ENCODE results near the gene SDSL. TPM values are rescaled to one million over a fixed set of nuclear protein-coding genes. Genes with fewer than 3 reads are reported as not detected.

Gene SDSL
- total and polyA plus RNA-seq, 2 of the 13 experiments (the other 11 are each of a cell fraction or from before 2014, with no cell fraction given) = 1.2 to 1.7 TPM

DNA sequence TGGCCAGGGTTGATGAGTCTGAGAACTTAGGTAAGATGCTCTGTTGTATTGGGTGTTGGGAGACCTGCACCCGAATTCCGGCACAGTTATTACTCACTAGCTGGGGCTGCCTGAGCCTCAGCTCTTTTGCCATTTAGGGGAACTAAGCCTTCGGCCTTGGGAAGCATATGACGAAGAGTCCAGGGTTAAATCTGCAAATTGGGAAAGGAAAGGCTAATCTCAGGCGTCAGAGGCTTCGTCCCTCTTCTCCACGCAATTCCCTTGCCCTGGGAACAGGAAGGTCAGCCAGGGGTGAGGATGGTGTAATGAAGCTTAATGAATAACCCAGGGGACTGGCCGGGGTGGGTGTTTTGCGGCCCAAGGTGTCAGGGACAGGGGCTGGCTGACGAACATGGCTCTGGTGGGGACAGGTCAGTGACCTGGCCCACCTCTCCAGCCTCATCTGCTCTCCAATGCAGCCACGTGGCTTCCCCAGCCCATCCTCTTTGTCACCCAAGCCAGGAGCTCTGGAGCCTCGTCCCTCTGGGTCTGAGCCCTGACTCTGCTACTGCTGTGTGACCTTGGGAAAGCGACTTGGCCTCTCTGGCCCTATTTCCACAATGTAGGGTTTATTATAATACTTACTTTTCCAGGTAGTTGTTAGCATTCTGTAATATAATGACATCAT lies 3.8 kb upstream of the SDSL start (continued):
- TF ChIP-seq DPF2 (CRISPR knock-in tag; IDR thresholded peaks at IDR 0.05; ENCODE audit: borderline replicate concordance, low read depth) (0 out of 2 replicates have a peak, but pooled peaks have one; percentile 29), ZNF101 (CRISPR knock-in tag; IDR thresholded peaks at IDR 0.05; ENCODE audit: borderline replicate concordance, low read depth) (no peak), TERF1 (CRISPR knock-in tag; IDR thresholded peaks at IDR 0.05) (no peak), CEBPG (CRISPR knock-in tag; IDR thresholded peaks at IDR 0.05) (peak; percentile 55), RELA (CRISPR knock-in tag; IDR thresholded peaks at IDR 0.05) (no peak), HCFC1 (IDR thresholded peaks at IDR 0.05; ENCODE audit: low read depth, low read length) (no peak), ETV6 (CRISPR knock-in tag; conservative IDR thresholded peaks at IDR 0.05) (no peak), ZNF10 (CRISPR knock-in tag; IDR thresholded peaks at IDR 0.05; ENCODE audit: borderline replicate concordance, low read depth) (no peak), HOXA7 (CRISPR knock-in tag; IDR thresholded peaks at IDR 0.05) (no peak), IRF2 (CRISPR knock-in tag; IDR thresholded peaks at IDR 0.05) (no peak), ZNF296 (CRISPR knock-in tag; conservative IDR thresholded peaks at IDR 0.05) (no peak), NFKBIZ (CRISPR knock-in tag; IDR thresholded peaks at IDR 0.05) (no peak), ZFP62 (CRISPR knock-in tag; IDR thresholded peaks at IDR 0.05) (no peak), SOX6 (IDR thresholded peaks at IDR 0.05) (no peak), SOX6 (CRISPR knock-in tag; IDR thresholded peaks at IDR 0.05) (peak; percentile 77), FOXC1 (CRISPR knock-in tag; IDR thresholded peaks at IDR 0.05; ENCODE audit: borderline replicate concordance) (peak; percentile 32; the same call in 1 of the 2 replicates), ZSCAN21 (CRISPR knock-in tag; IDR thresholded peaks at IDR 0.05; ENCODE audit: borderline replicate concordance) (no peak), YY1 (IDR thresholded peaks at IDR 0.05; ENCODE audit: insufficient read depth, insufficient replicate concordance, low read depth, low read length) (no peak), MATR3 (CRISPR knock-in tag; IDR thresholded peaks at IDR 0.05) (no peak), ZNF839 (CRISPR knock-in tag; IDR thresholded peaks at IDR 0.05; ENCODE audit: borderline replicate concordance) (no peak), FOXK2 (IDR thresholded peaks at IDR 0.05) (no peak), ZNF12 (CRISPR knock-in tag; IDR thresholded peaks at IDR 0.05) (no peak), KDM6A (CRISPR knock-in tag; IDR thresholded peaks at IDR 0.05; ENCODE audit: low read depth) (no peak), ARHGAP35 (CRISPR knock-in tag; IDR thresholded peaks at IDR 0.05; ENCODE audit: borderline replicate concordance) (no peak), SNAPC2 (CRISPR knock-in tag; IDR thresholded peaks at IDR 0.05) (no peak)
- TF ChIP-seq, protein P1, sequence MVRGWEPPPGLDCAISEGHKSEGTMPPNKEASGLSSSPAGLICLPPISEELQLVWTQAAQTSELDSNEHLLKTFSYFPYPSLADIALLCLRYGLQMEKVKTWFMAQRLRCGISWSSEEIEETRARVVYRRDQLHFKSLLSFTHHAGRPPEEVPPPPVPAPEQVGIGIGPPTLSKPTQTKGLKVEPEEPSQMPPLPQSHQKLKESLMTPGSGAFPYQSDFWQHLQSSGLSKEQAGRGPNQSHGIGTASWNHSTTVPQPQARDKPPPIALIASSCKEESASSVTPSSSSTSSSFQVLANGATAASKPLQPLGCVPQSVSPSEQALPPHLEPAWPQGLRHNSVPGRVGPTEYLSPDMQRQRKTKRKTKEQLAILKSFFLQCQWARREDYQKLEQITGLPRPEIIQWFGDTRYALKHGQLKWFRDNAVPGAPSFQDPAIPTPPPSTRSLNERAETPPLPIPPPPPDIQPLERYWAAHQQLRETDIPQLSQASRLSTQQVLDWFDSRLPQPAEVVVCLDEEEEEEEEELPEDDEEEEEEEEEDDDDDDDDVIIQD (CRISPR knock-in tag; IDR thresholded peaks at IDR 0.05; ENCODE audit: low read depth) = no peak
- TF ChIP-seq, protein P2, sequence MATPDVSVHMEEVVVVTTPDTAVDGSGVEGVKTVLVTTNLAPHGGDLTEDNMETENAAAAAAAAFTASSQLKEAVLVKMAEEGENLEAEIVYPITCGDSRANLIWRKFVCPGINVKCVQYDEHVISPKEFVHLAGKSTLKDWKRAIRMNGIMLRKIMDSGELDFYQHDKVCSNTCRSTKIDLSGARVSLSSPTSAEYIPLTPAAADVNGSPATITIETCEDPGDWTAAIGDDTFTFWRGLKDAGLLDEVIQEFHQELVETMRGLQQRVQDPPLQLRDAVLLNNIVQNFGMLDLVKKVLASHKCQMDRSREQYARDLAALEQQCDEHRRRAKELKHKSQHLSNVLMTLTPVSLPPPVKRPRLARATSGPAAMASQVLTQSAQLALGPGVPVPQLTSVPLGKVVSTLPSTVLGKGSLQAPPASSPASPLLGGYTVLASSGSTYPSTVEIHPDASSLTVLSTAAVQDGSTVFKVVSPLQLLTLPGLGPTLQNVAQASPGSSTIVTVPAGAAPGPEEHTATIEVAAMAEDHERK (CRISPR knock-in tag; IDR thresholded peaks at IDR 0.05; ENCODE audit: low read depth) = no peak
- TF ChIP-seq, protein P3, sequence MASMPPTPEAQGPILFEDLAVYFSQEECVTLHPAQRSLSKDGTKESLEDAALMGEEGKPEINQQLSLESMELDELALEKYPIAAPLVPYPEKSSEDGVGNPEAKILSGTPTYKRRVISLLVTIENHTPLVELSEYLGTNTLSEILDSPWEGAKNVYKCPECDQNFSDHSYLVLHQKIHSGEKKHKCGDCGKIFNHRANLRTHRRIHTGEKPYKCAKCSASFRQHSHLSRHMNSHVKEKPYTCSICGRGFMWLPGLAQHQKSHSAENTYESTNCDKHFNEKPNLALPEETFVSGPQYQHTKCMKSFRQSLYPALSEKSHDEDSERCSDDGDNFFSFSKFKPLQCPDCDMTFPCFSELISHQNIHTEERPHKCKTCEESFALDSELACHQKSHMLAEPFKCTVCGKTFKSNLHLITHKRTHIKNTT (CRISPR knock-in tag; IDR thresholded peaks at IDR 0.05) = no peak
